ENCODE results near the gene SYNE2. TPM values are rescaled to one million over a fixed set of nuclear protein-coding genes. Genes with fewer than 3 reads are reported as not detected.
A peak's percentile ranks its signal among the peaks of the same experiment; 100 is the strongest.

SYNE2 gene
- polyA plus RNA-seq, 1 donor from 2014 or later, result 82.3 TPM

- Histone ChIP-seq H2AFZ (ENCODE audit: low read depth, low read length) (no peak overlapping the region), H3K27ac (ENCODE audit: low read length) (no peak overlapping the region)
Observed at GRCh38 chr14:63910583-63911363, 58.0 kb downstream of the SYNE2 start.

GRCh38 chr14:63911404-63911803 is 58.6 kb downstream of the SYNE2 start:
- TF ChIP-seq SMC3 (conservative IDR thresholded peaks at IDR 0.05; ENCODE audit: poor library complexity) (peak; percentile 12), POLR2AphosphoS5 (IDR thresholded peaks at IDR 0.05) (no peak)
- H3K27me3 ChIP-seq (ENCODE audit: insufficient read depth, low read depth, low read length), result no peaks in the 10 kb centered on the region
- H3F3A ChIP-seq (ENCODE audit: insufficient read depth, low read length, poor library complexity, severe bottlenecking), result no peaks in the 10 kb centered on the region
- no peak overlapping the region for H3K4me2 ChIP-seq (ENCODE audit: low read length)
- no peak overlapping the region for H3K9ac ChIP-seq (ENCODE audit: low read length)
- peaks cover 39% of the 10 kb centered on the region for H3K79me2 ChIP-seq (replicated peaks; ENCODE audit: insufficient read depth, low read length)
- no peak overlapping the region for H2AFZ ChIP-seq (ENCODE audit: low read depth, low read length)
- no peaks in the 10 kb centered on the region for H4K20me1 ChIP-seq (ENCODE audit: insufficient read depth)
- H3K36me3 ChIP-seq (ENCODE audit: insufficient read depth, low read length), result no peaks in the 10 kb centered on the region
- H3K4me3 ChIP-seq (ENCODE audit: low read length), result no peak overlapping the region
- H3K9me3 ChIP-seq (ENCODE audit: low read length), result no peaks in the 10 kb centered on the region
- H3K27ac ChIP-seq (ENCODE audit: low read length), result no peak overlapping the region
- H3K9me2 ChIP-seq (ENCODE audit: insufficient read depth, low read length), result no peaks in the 10 kb centered on the region

More at GRCh38 chr14:63910583-63911363, 58.0 kb downstream of the SYNE2 start:
- no peaks in the 10 kb centered on the region for H3K9me2 ChIP-seq (ENCODE audit: insufficient read depth, low read length)
- TF ChIP-seq MXI1 (conservative IDR thresholded peaks at IDR 0.05; ENCODE audit: poor library complexity, severe bottlenecking), result no peak
- TF ChIP-seq POLR2AphosphoS5 (IDR thresholded peaks at IDR 0.05), result no peak
- TF ChIP-seq EZH2 (IDR thresholded peaks at IDR 0.05; ENCODE audit: borderline replicate concordance, insufficient read depth, low read length, poor library complexity, severe bottlenecking), result no peak
- TF ChIP-seq RAD21 (conservative IDR thresholded peaks at IDR 0.05), result no peak
- no peak for TF ChIP-seq CTCF (IDR thresholded peaks at IDR 0.05; ENCODE audit: poor library complexity, severe bottlenecking)
- no peak for TF ChIP-seq TAF1 (IDR thresholded peaks at IDR 0.05; ENCODE audit: low read depth)
- TF ChIP-seq EP300 (conservative IDR thresholded peaks at IDR 0.05; ENCODE audit: poor library complexity, severe bottlenecking), result no peak
- no peak for TF ChIP-seq SMC3 (conservative IDR thresholded peaks at IDR 0.05; ENCODE audit: poor library complexity)
- TF ChIP-seq REST (IDR thresholded peaks at IDR 0.05; ENCODE audit: borderline replicate concordance), result no peak
- H3K79me2 ChIP-seq (replicated peaks; ENCODE audit: insufficient read depth, low read length), result peaks cover 45% of the 10 kb centered on the region
- no peak overlapping the region for H3K4me3 ChIP-seq (ENCODE audit: low read length)
- H3K9me3 ChIP-seq (ENCODE audit: low read length), result no peaks in the 10 kb centered on the region
- no peaks in the 10 kb centered on the region for H4K20me1 ChIP-seq (ENCODE audit: insufficient read depth)
- H3K36me3 ChIP-seq (ENCODE audit: insufficient read depth, low read length), result no peaks in the 10 kb centered on the region
- no peaks in the 10 kb centered on the region for H3F3A ChIP-seq (ENCODE audit: insufficient read depth, low read length, poor library complexity, severe bottlenecking)
- H3K4me2 ChIP-seq (ENCODE audit: low read length), result no peak overlapping the region
- H3K27me3 ChIP-seq (ENCODE audit: insufficient read depth, low read depth, low read length), result no peaks in the 10 kb centered on the region
- H3K9ac ChIP-seq (ENCODE audit: low read length), result no peak overlapping the region

All from neural cell (in vitro differentiated cells).